Left ventricle myocardium inferior (tissue), 1 donor: ENCODE data around the gene ATP2C2. TPM values are rescaled to one million over a fixed set of nuclear protein-coding genes. Genes with fewer than 3 reads are reported as not detected.

Experiments used
- DNase-seq: peaks from one replicate; pipeline ENCODE4 v3.0.0-alpha.2; 2020
- H3K27ac ChIP-seq: fragments of 200-600 bp; replicated peaks from 2 replicates; pipeline ENCODE4 v1.8.0; 2021
- H3K27me3 ChIP-seq: fragments of 200-600 bp; 2 replicates; pipeline ENCODE4 v1.8.0; 2021; ENCODE audit warnings: low read depth
- H3K36me3 ChIP-seq: fragments of 200-600 bp; 2 replicates; pipeline ENCODE4 v1.8.0; 2021
- H3K4me1 ChIP-seq: fragments of 200-600 bp; 2 replicates; pipeline ENCODE4 v1.8.0; 2021
- H3K4me3 ChIP-seq: fragments of 200-600 bp; 2 replicates; pipeline ENCODE4 v1.8.0; 2021; ENCODE audit warnings: mild to moderate bottlenecking, moderate library complexity
- H3K9me3 ChIP-seq: fragments of 200-600 bp; replicated peaks from 2 replicates; pipeline ENCODE4 v1.8.0; 2021
- CTCF ChIP-seq: fragments of 200-600 bp; IDR thresholded peaks from 2 replicates; pipeline ENCODE4 v1.8.0; 2021; ENCODE audit warnings: antibody characterized with exemption, mild to moderate bottlenecking, borderline replicate concordance
- intact Hi-C: fragments of 100-400 bp; cut with micrococcal nuclease; formaldehyde crosslinking; loops from one replicate; pipeline ENCODE4 v1.11.0; 2022
- total RNA-seq: library from RNA; stranded (reverse); fragmentation: NEBNext Ultra II Directional; extraction: Animal tissue kit (Norgen Biotek cat#: 25700); gene quantifications from one replicate; pipeline ENCODE4 v1.2.1, GENCODE V29; 2021
- donor health status: DM: no; HTN: yes; CAD: no; lungs with severe emphysema.

Gene ATP2C2
- total RNA-seq, 1 donor from 2014 or later = not detected

GRCh38 chr16:84478172-84478947 lies 110.0 kb downstream of the ATP2C2 start:
- intact Hi-C loops = no loop called here
- Histone ChIP-seq H3K4me1 (no peaks in the 10 kb centered on the region), H3K4me3 (no peak overlapping the region), H3K27ac (no peak overlapping the region), H3K27me3 (no peaks in the 10 kb centered on the region), H3K36me3 (peaks cover 28% of the 10 kb centered on the region), H3K9me3 (no peaks in the 10 kb centered on the region)
- DNase-seq = no peak
- no peak for TF ChIP-seq CTCF

- H3K36me3 ChIP-seq = peaks cover 30% of the 10 kb centered on the region
- no peak for TF ChIP-seq CTCF
- no peak for DNase-seq
Observed at GRCh38 chr16:84479716-84480450, 111.5 kb downstream of the ATP2C2 start.

GRCh38 chr16:84481051-84481735 lies 112.9 kb downstream of the ATP2C2 start:
- H3K36me3 ChIP-seq = peaks cover 39% of the 10 kb centered on the region
- TF ChIP-seq CTCF = no peak
- intact Hi-C loops = no loop called here
- no peak overlapping the region for H3K4me3 ChIP-seq
- no peak overlapping the region for H3K27ac ChIP-seq
- H3K4me1 ChIP-seq = peaks cover 8% of the 10 kb centered on the region
- DNase-seq = no peak
- no peaks in the 10 kb centered on the region for H3K9me3 ChIP-seq
- no peaks in the 10 kb centered on the region for H3K27me3 ChIP-seq

More at GRCh38 chr16:84479716-84480450, 111.5 kb downstream of the ATP2C2 start:
- intact Hi-C loops = no loop called here
- no peak overlapping the region for H3K27ac ChIP-seq
- no peaks in the 10 kb centered on the region for H3K9me3 ChIP-seq
- no peaks in the 10 kb centered on the region for H3K27me3 ChIP-seq
- H3K4me1 ChIP-seq = peaks cover 6% of the 10 kb centered on the region
- no peak overlapping the region for H3K4me3 ChIP-seq

GRCh38 chr16:84482001-84482891 lies 113.9 kb downstream of the ATP2C2 start:
- DNase-seq = no peak
- Histone ChIP-seq H3K27ac (no peak overlapping the region), H3K36me3 (peaks cover 50% of the 10 kb centered on the region), H3K27me3 (no peaks in the 10 kb centered on the region), H3K4me3 (no peak overlapping the region), H3K4me1 (peaks cover 8% of the 10 kb centered on the region), H3K9me3 (no peaks in the 10 kb centered on the region)
- TF ChIP-seq CTCF = no peak
- intact Hi-C loops = no loop called here
